ENCODE data around the gene AHRR. TPM values are rescaled to one million over a fixed set of nuclear protein-coding genes. Genes with fewer than 3 reads are reported as not detected.

AHRR gene
- total RNA-seq, 1 donor from 2014 or later, result 26.0 TPM

- H3K27ac Mint-ChIP-seq, result peak overlapping the region; percentile 64
- peaks cover 88% of the 10 kb centered on the region for H3K36me3 Mint-ChIP-seq (ENCODE audit: low read depth)
- no peak for DNase-seq
- H3K27me3 Mint-ChIP-seq, result no peaks in the 10 kb centered on the region
- peak overlapping the region; percentile 54 for H3K4me3 Mint-ChIP-seq
- intact Hi-C loops (cut with micrococcal nuclease), result no loop called here
- H3K4me1 Mint-ChIP-seq, result peaks cover 38% of the 10 kb centered on the region
- H3K9me3 Mint-ChIP-seq, result peaks cover 21% of the 10 kb centered on the region
Measured at GRCh38 chr5:453725-454481, 132.4 kb downstream of the AHRR start.

GRCh38 chr5:454936-455335 is 133.4 kb downstream of the AHRR start:
- peaks cover 21% of the 10 kb centered on the region for H3K9me3 Mint-ChIP-seq
- intact Hi-C loops (cut with micrococcal nuclease), result loop anchor here (5.0 kb wide), 1 partner anchor 238 kb away; the partner anchor contains the start of genes CCDC127 and SDHA
- H3K4me1 Mint-ChIP-seq, result peaks cover 43% of the 10 kb centered on the region
- H3K36me3 Mint-ChIP-seq (ENCODE audit: low read depth), result peaks cover 88% of the 10 kb centered on the region
- no peak overlapping the region for H3K4me3 Mint-ChIP-seq
- no peaks in the 10 kb centered on the region for H3K27me3 Mint-ChIP-seq
- no peak for DNase-seq
- no peak overlapping the region for H3K27ac Mint-ChIP-seq

- Mint-ChIP-seq H3K4me1 (peaks cover 50% of the 10 kb centered on the region), H3K27me3 (no peaks in the 10 kb centered on the region), H3K27ac (no peak overlapping the region), H3K4me3 (no peak overlapping the region), H3K9me3 (peaks cover 15% of the 10 kb centered on the region), H3K36me3 (ENCODE audit: low read depth) (peaks cover 88% of the 10 kb centered on the region)
- intact Hi-C loops (cut with micrococcal nuclease), result loop anchor here (5.0 kb wide), 1 partner anchor 239 kb away; the partner anchor contains the start of genes CCDC127 and SDHA
- no peak for DNase-seq
Measured at GRCh38 chr5:455806-456205, 134.3 kb downstream of the AHRR start.

GRCh38 chr5:456351-457194 is 135.1 kb downstream of the AHRR start:
- peaks cover 84% of the 10 kb centered on the region for H3K36me3 Mint-ChIP-seq (ENCODE audit: low read depth)
- H3K4me3 Mint-ChIP-seq, result no peak overlapping the region
- H3K27me3 Mint-ChIP-seq, result no peaks in the 10 kb centered on the region
- peaks cover 51% of the 10 kb centered on the region for H3K4me1 Mint-ChIP-seq
- no peak for DNase-seq
- peak overlapping the region; percentile 55 for H3K27ac Mint-ChIP-seq
- peaks cover 13% of the 10 kb centered on the region for H3K9me3 Mint-ChIP-seq
- intact Hi-C loops (cut with micrococcal nuclease), result loop anchor here (5.0 kb wide), 1 partner anchor 239 kb away; the partner anchor contains the start of genes CCDC127 and SDHA

GRCh38 chr5:457195-457961 is 135.9 kb downstream of the AHRR start:
- Mint-ChIP-seq H3K27me3 (no peaks in the 10 kb centered on the region), H3K9me3 (peaks cover 6% of the 10 kb centered on the region), H3K27ac (no peak overlapping the region), H3K4me3 (no peak overlapping the region), H3K36me3 (ENCODE audit: low read depth) (peaks cover 84% of the 10 kb centered on the region), H3K4me1 (peaks cover 57% of the 10 kb centered on the region)
- intact Hi-C loops (cut with micrococcal nuclease), result loop anchor here (5.0 kb wide), 1 partner anchor 240 kb away; the partner anchor contains the start of genes CCDC127 and SDHA
- no peak for DNase-seq

GRCh38 chr5:458547-459353 is 137.2 kb downstream of the AHRR start:
- DNase-seq, result peak; percentile 87
- intact Hi-C loops (cut with micrococcal nuclease), result loop anchor here (2.0 to 5.0 kb wide), 2 partner anchors 14 to 241 kb away; partner anchors contain the start of genes CCDC127 and SDHA

GRCh38 chr5:459562-460272 is 138.2 kb downstream of the AHRR start:
- Mint-ChIP-seq H3K4me1 (peaks cover 49% of the 10 kb centered on the region), H3K27me3 (no peaks in the 10 kb centered on the region), H3K4me3 (peak overlapping the region; percentile 71), H3K36me3 (ENCODE audit: low read depth) (peaks cover 79% of the 10 kb centered on the region), H3K27ac (peak overlapping the region; percentile 96), H3K9me3 (peaks cover 6% of the 10 kb centered on the region)
- intact Hi-C loops (cut with micrococcal nuclease), result loop anchor here (2.0 to 5.0 kb wide), 3 partner anchors 13 to 242 kb away; partner anchors contain the start of genes CCDC127 and SDHA
- no peak for DNase-seq

More at GRCh38 chr5:458547-459353, 137.2 kb downstream of the AHRR start:
- peaks cover 50% of the 10 kb centered on the region for H3K4me1 Mint-ChIP-seq
- H3K4me3 Mint-ChIP-seq, result peak overlapping the region; percentile 71
- H3K27me3 Mint-ChIP-seq, result no peaks in the 10 kb centered on the region
- peaks cover 82% of the 10 kb centered on the region for H3K36me3 Mint-ChIP-seq (ENCODE audit: low read depth)
- H3K9me3 Mint-ChIP-seq, result peaks cover 6% of the 10 kb centered on the region
- peak overlapping the region; percentile 96 for H3K27ac Mint-ChIP-seq

- peaks cover 74% of the 10 kb centered on the region for H3K36me3 Mint-ChIP-seq (ENCODE audit: low read depth)
- peaks cover 6% of the 10 kb centered on the region for H3K9me3 Mint-ChIP-seq
- intact Hi-C loops (cut with micrococcal nuclease), result loop anchor here (5.0 kb wide), 1 partner anchor 83 kb away; no protein-coding TSS in a partner anchor
- H3K4me3 Mint-ChIP-seq, result peak overlapping the region; percentile 71
- DNase-seq, result no peak
- peaks cover 49% of the 10 kb centered on the region for H3K4me1 Mint-ChIP-seq
- no peaks in the 10 kb centered on the region for H3K27me3 Mint-ChIP-seq
- peak overlapping the region; percentile 96 for H3K27ac Mint-ChIP-seq
Measured at GRCh38 chr5:460273-460625, 138.7 kb downstream of the AHRR start.

- H3K27ac Mint-ChIP-seq, result peak overlapping the region; percentile 72
- H3K27me3 Mint-ChIP-seq, result no peaks in the 10 kb centered on the region
- peaks cover 71% of the 10 kb centered on the region for H3K36me3 Mint-ChIP-seq (ENCODE audit: low read depth)
- peaks cover 6% of the 10 kb centered on the region for H3K9me3 Mint-ChIP-seq
- intact Hi-C loops (cut with micrococcal nuclease), result loop anchor here (5.0 kb wide), 1 partner anchor 85 kb away; no protein-coding TSS in a partner anchor
- no peak for DNase-seq
- H3K4me1 Mint-ChIP-seq, result peaks cover 49% of the 10 kb centered on the region
- no peak overlapping the region for H3K4me3 Mint-ChIP-seq
Measured at GRCh38 chr5:462051-462481, 140.6 kb downstream of the AHRR start.

GRCh38 chr5:463301-463700 is 141.8 kb downstream of the AHRR start:
- Mint-ChIP-seq H3K4me1 (peaks cover 45% of the 10 kb centered on the region), H3K27ac (no peak overlapping the region), H3K27me3 (no peaks in the 10 kb centered on the region), H3K4me3 (no peak overlapping the region), H3K36me3 (ENCODE audit: low read depth) (peaks cover 61% of the 10 kb centered on the region), H3K9me3 (peaks cover 6% of the 10 kb centered on the region)
- intact Hi-C loops (cut with micrococcal nuclease), result loop anchor here (5.0 kb wide), 1 partner anchor 86 kb away; no protein-coding TSS in a partner anchor
- DNase-seq, result no peak

GRCh38 chr5:463952-464351 is 142.4 kb downstream of the AHRR start:
- Mint-ChIP-seq H3K4me1 (peaks cover 39% of the 10 kb centered on the region), H3K36me3 (ENCODE audit: low read depth) (peaks cover 56% of the 10 kb centered on the region)

GRCh38 chr5:464446-464842 is 142.9 kb downstream of the AHRR start:
- H3K4me3 Mint-ChIP-seq, result peak overlapping the region; percentile 7
- intact Hi-C loops (cut with micrococcal nuclease), result loop anchor here (5.0 kb wide), 1 partner anchor 87 kb away; no protein-coding TSS in a partner anchor
- no peak for DNase-seq
- H3K9me3 Mint-ChIP-seq, result no peaks in the 10 kb centered on the region
- H3K27ac Mint-ChIP-seq, result peak overlapping the region; percentile 43
- H3K27me3 Mint-ChIP-seq, result no peaks in the 10 kb centered on the region
- peaks cover 51% of the 10 kb centered on the region for H3K36me3 Mint-ChIP-seq (ENCODE audit: low read depth)
- peaks cover 34% of the 10 kb centered on the region for H3K4me1 Mint-ChIP-seq

More at GRCh38 chr5:463952-464351, 142.4 kb downstream of the AHRR start:
- Mint-ChIP-seq H3K27me3 (no peaks in the 10 kb centered on the region), H3K27ac (peak overlapping the region; percentile 43), H3K9me3 (no peaks in the 10 kb centered on the region), H3K4me3 (peak overlapping the region; percentile 7)
- peak; percentile 89 for DNase-seq
- intact Hi-C loops (cut with micrococcal nuclease), result loop anchor here (5.0 kb wide), 1 partner anchor 87 kb away; no protein-coding TSS in a partner anchor
